Middle frontal gyrus (tissue), 1 donor: Measurements from ENCODE around the gene ZNF598.
"Not testable (repeated sequence)": the region's sequence is repeated elsewhere in the genome, so short reads cannot be mapped to it uniquely, and the experiment has no call there.

ENCODE experiments used
- DNase-seq: peaks from one replicate; pipeline ENCODE4 v3.0.0-alpha.2; 2015; ENCODE audit warnings: low spot score; ENCODE audit errors: extremely low spot score

Gene ZNF598

DNA sequence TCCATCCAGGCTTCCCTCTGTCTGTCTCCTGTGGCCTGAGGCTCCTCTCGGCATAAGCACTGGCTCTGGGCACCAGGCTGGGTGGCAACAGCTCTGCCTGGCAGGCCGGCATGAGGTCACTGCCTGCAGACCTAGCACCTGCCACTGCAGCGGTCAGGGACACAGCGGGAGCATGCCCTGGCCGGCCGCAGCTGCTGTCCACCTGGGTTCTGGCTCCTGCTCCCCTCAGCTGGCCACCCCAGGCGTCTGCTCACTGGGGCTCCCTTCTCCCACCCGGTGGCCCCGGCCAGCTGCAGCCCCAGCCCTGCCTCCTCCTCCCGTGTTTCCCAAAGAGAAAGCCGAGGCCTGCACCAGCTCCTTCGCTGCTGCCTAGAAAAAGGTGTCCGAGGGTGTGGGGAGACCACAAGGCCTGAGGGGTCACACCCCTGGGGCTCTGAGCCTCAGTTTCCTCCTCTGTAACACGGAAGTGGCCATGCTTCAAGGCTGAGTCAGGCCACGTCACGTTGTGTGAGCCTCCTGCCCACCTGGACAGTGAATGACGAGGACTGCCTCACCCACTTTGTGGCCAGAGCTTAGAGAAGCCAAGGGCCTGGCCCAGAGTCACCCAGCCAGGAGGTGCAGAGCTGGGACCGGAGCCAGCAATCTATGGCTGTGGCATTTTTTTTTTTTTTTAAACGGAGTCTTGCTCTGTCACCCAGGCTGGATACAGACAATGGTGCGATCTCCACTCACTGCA, 31.3 kb upstream of the ZNF598 start:
- no peak for DNase-seq

DNA sequence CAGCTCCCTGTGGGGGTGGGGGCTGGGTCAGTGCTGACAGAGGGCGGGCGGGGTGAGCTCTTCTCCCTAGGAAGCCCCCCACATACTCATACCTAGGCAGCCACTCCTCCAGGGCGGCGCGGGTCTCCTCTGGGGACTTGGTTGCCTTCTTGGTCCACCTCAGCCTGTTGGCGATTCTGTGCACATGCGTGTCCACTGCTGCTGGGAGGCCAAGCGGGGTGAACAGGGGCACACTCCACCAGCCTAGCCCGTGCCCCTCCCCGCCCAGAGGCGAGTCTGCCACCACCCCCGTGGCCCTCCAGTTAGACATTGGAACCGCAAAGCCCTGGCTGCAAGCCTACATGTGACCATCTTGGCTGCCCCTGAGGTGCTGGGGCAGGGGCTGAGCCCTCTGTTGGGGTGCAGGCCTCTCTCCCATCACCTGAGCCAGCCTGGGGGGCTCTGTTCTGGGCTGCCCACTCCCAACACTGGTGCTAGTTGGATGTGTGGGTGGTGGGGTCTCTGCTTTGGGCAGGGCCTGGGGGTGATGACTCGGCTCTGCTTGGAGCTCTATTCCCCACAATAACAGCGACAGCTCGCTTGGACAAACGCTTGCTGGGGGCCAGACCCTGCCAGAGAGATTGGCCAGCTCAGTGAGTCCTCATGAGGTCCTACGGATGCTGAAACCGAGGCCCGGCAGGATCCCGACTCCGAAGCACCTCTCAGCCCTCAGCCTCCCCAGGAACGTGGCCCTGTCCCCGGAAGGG, 30.6 kb upstream of the ZNF598 start:
- DNase-seq, result no peak

DNA sequence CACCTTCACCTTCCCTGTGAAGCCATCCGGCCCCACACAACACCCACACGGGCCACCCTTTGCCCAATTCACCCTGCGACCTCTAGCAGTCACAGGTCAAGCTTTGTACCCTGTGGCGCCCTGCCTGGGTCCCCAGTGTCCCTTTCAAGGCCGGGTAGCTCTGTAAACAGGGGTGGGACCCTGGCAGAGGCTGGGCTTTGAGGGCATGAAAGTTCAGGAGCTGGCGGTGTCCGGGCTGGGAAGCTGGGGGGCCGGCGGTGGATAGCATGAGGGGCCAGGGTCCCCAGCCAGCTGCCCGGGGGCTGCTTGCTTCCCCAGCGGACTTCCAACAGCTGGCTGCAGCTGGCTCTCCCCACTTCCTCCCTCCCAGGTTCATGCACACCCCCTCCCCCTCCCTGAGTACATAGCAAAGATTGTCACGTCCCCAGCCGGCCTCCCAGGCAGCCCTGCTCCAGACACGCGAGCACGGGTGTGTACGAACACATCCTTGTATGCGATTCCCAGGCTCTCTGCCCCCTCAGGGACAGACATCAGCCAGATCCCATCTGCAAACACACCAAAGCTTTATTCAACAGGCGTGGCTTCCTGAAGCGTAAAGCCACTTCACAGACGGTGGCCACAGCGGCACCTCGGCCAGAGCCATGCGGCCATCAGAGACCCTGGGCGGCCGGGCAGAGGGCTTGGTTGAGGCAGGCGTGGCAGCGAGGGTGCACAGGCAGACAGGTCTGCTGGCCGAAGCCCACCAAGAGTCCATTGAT, 29.8 kb upstream of the ZNF598 start:
- no peak for DNase-seq

DNA sequence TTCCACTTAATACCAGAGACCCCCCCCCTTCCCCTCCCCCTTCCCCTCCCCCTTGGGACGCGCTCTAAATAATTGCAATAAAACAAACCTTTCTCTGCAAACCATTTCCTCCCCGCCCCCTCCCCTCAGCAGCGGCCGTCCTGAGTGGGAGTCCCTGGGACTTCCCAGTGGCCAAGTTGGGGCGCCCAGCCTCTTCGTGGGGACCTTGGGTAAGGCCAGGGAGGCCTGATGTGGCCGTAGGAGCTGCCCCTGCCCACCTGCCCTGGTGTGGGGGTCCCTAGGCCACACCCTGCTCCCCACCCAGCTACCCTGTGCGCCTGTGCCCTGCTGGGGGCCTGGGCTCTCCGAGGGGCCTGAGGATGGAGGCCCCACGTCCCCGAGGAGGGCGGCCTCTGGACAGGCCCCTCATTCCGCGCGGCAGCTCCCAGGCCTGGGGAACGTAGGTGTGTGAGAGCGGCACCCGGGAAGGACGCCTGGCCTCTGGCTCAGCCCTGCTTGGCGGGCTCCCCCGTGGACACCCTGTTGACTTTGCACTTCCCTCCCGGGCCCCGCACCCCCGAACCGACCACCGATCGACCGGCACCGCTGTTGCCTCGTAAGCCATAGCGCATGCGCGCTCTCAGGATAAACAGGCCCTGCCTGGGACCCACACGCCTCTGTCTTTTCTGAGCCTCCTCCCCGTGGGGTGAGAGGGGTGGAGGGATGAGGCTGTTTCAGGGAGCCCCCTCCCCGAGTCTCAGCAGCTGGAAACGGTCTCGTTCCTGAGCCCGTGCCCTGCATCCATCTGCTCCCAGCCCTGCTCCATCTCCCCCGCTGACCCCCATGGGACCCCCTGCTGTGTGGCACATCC, 29.0 kb upstream of the ZNF598 start:
- DNase-seq, result no peak

DNA sequence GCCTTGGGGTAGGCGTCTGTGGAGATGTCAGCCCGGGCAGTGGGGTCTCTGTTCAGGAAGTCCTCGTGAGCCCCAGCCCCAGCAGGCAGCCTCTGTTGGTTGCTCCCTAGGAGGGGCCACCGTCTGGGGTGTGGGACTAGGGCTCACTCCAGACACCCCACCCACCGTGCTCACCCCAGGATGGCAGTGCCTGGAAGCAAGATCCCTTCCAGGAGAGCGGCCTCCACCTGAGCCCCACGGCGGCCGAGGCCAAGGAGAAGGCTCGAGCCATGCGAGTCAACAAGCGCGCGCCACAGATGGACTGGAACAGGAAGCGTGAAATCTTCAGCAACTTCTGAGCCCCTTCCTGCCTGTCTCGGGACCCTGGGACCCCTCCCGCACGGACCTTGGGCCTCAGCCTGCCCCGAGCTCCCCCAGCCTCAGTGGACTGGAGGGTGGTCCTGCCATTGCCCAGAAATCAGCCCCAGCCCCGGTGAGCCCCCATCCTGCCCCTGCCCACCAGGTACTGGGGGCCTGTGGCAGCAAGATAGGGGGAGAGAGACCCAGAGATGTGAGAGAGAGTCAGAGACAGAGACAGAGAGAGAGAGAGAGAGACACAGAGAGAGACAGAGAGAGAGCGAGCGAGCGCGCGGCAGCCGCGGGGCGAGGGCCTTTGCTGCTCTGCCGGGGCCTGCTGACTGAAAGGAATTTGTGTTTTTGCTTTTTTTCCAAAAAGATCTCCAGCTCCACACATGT, 28.2 kb upstream of the ZNF598 start:
- no peak for DNase-seq

DNA sequence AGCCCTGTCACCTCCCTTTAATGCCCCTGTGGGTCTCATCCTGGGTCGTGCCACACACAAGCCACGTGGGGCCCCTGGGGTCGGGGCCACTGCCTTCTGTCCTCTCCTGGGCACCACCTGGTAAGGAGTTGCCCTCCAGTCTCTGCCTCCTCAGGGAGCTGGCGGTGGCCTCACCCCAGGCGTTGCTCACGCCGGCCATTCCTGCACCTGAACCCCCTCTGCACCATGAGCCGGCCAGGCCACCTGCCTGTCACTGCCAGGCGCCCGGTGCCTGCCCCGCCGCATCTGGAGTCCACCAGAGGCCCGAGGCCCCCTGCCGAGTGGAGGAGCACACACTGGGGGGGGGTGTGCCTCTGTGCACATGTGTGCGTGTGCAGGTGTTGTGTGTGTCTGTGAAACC, 27.5 kb upstream of the ZNF598 start:
- no peak for DNase-seq

DNA sequence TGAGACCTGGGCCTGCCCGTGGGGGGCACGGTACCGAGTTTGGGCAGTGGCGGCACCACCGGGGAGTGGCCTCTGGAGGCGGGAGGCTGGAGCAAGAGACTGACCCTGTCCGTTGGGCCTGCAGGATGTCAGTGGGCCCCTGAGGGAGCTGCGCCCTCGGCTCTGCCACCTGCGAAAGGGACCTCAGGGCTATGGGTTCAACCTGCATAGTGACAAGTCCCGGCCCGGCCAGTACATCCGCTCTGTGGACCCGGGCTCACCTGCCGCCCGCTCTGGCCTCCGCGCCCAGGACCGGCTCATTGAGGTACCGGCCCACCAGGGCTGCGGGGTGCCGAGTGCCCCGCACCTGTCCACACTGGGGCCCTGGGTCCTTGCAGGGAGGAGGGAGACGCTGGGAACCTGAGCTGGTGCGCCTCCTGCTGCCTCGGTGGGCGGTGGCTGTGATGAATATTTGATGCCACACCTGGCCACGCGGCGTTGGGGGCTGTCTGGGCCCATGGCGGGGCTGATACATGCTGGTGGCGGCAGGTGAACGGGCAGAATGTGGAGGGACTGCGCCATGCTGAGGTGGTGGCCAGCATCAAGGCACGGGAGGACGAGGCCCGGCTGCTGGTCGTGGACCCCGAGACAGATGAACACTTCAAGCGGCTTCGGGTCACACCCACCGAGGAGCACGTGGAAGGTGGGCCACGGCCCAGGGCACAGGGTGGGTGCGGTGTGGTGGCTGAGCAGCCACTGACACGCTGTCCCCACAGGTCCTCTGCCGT, 26.8 kb upstream of the ZNF598 start:
- DNase-seq, result no peak

DNA sequence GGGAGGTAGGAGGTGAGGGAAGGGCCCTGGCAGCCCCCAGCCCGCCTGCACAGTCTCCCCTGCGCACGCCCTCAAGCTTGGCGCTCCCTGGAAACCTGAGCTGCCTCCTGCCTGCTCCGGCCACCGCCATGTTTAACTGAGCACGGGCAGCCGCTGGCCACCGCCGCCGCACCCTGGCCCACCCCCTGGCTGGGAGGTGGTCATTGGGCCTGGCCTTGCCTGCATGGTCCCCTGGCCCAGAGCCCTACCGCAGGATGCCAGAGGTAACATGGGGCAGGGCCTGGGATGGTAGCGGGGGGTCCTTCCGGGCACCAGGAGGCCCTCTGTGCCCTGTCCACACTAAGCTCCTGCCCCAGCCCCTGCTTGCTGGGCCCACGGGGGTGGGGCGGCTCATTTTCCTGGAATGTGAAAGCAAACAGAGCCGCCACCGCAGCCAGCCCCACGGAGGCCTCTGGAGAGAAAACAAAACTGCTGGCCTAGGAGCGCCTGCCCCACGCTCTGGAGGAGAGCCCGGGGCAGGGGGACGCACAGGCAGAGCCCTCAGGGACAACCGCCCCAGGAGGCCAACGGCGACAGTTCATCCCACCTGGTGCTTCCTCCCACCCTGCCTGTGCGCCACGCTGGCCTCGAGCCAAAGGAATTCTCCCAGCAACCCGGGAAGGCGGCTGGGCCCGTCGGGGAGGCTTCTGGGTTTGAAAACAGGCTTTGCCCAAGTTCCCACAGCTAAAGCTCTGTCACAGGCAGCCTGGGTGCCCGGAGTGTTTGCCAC, 26.0 kb upstream of the ZNF598 start:
- no peak for DNase-seq

DNA sequence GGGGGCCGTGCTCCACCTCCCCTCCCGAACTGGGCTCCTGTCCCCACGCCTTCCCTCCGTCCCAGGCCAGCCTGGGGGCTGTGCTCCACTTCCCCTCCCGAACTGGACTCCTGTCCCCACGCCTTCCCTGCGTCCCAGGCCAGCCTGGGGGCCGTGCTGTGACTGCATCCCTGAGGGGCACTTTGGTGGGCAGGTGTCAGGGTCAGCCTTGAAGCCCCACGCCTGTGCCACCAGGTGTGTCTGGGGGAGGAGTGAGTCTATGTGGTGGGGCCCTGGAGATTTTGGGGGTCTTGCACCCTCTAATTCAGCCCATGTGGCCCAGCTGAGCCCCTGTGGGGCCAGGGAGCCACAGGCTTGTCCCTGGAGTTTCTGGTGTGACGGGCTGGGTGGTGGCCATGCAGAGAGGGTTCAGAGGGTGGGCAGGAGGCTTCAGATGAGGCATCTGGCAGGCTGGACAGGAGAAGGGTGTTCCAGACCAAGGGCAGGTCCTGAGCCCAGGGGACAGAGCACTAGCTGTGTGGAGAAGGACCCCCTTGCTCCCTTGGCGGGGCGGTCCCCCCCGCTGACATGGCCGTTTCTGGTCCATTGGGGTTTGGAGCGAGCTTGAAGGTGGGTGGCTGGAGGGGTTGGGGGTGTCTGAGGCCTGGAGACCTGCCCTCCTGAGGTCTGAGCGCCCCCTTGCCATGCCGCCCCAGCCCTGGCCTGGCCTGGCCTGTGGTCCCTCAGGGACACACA, 25.2 kb upstream of the ZNF598 start:
- no peak for DNase-seq

DNA sequence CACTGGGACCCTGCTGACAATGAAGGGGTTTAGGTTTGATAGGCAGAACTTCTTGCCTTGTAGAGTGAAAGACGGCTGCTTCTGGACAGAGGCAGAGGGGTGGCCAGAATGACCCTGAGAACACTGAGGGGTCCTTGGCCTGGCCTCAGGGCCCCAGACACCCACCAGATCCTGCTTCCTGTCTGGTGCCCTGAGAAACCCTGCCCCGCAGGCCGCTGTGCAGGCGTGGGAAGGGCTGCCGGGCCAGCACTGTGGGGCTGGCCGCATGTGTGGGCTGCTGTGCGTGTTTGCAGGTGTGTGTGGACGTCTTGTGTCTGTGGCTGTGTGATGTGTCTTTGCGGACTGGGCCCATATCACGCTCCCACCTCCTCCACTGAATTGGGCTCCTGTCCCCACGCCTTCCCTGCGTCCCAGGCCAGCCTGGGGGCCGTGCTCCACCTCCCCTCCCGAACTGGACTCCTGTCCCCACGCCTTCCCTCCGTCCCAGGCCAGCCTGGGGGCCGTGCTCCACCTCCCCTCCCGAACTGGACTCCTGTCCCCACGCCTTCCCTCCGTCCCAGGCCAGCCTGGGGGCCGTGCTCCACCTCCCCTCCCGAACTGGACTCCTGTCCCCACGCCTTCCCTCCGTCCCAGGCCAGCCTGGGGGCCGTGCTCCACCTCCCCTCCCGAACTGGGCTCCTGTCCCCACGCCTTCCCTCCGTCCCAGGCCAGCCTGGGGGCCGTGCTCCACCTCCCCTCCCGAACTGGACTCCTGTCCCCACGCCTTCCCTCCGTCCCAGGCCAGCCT, 24.5 kb upstream of the ZNF598 start:
- DNase-seq, result not testable (repeated sequence)

DNA sequence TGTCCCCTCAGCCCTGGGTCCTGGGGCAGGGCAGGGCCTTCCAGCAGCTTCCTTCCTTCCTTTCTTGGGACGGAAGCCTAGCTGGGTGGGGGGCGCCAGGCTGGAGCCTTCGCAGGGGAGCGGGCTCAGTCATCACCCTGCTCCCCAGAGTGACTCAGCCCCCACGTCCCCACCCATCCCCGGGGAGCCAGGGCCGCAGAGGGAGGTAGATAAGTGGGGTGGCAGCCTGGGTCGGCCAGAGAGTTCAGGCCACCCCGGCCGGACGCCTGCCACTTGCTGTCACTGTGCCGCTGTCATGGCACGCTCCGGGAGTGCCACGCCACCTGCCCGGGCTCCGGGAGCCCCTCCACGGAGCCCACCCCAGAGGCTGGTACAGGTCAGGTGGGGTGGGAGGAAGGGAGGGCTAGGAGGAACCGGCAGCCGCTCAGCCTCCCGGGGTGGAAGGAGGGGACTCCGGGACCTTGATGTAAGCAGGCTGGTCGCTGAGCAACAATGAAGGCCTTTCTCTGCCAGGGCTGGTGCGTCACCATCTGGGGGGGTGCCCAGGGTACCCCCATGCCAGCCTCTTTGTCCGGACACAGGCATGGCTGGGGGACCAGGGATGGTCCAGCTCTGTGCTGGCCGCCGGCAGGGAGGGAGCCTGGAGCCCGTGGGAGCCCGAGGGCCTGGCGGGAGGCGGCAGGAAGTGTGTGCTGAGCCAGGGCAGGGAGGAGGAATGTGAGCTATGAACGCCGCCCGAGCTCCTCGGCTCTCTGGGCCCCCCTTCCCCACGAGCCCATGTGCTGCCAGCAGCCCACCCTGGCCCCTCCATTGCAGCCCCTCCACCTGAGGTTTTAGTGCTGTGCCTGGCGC, 23.7 kb upstream of the ZNF598 start:
- peak; percentile 78 for DNase-seq

DNA sequence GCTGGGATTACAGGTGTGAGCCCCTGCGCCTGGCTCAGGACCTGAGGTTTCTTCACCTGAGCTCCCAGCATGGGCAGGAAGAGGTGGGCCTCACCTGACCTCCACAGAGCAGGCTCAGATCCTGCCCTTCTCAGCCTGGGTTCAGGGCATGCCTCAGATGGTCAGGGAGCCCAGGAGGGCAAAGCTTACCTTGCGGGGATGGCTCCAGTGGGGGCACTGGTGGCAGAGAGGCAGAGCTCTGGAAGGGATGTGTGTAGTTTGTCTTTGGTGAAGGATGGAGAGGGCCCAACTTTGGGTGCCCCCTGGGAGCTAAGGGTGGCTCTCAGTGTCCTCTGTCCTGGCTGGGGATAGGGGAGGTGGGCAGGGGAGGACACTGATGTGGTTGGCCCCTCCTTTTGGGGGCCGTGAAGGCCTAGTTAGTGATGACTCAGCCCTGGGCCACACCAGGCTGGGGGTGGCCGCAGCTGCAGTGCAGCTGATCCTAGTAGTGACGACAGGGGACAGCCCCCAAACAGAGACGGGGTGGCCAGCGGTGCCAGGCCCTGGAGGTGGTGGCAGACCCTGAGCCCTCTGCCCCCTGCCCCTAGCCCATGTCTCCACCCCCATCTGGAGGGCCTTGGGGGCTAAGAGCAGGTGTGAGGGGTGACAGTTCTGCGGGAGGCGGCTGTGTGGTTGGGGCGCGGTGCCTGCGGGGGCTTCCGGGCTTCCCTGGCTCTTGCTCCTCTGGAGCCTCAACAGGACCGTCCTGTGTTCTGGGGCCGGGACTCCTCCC, 22.9 kb upstream of the ZNF598 start:
- DNase-seq, result no peak

DNA sequence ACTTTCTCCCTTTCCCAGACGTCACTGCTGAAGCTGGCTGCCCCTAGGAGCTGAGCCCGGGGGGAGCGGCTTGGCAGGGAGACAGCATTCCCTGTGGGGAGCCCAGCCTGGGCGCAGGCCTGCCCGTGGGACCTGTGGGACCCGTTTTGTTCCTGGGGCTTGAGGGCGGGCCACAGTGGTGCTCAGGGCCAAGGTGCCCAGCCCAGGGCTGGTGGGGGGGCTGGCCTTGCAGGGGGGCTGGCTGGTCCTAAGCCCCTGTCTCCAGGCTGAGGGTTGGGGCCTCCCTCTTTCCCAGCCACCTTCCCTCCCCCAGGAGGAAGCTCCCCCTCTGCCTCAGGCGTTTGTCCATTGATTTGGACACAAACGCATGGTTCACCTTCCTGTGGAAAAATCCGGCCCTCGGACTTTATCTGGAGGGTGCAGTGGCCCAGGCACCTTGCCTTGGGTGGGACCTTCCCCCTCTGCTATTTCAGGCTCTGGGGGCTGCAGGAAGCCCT, 21.5 kb upstream of the ZNF598 start:
- DNase-seq, result no peak

DNA sequence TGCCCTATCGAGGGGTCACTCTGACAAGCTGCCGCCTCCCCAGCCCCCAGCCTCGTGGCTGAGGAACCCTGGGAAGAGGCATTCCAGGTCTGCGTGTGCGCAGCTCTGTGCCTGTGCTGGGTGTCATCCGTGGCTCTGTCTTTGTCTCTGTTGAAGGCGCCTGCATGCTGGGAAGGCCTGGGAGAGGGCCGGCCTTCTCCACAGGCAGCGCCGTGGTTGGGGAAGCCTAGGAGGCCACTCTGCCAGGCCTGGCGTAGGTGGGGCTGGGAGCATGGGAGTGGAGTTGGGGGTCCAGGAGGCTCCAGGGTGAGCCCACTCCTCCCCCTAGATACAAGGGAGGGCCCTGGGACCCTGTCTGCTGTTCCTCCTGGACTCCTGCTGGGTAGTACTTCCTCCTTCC, 20.4 kb upstream of the ZNF598 start:
- no peak for DNase-seq

DNA sequence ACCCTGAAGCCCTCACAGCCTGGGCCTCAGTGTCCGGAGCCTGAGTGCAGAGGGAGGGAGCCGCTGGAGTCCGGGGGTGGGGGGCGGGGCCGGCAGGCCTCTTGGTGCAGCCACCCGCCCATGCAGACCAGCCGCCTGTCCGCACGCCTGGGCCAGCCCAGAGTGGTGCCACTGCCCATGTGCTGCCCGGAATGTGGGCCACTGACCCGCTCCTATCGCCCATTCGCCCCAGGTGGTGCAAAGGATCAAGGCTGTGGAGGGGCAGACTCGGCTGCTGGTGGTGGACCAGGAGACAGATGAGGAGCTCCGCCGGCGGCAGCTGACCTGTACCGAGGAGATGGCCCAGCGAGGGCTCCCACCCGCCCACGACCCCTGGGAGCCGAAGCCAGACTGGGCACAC, 19.7 kb upstream of the ZNF598 start:
- DNase-seq, result no peak
